Activated CD4-positive, alpha-beta T cell treated with anti-CD3 and anti-CD28 coated beads, Interleukin-2, amount 50 U/mL, for 24 hours (primary cell): ENCODE data around the gene LINGO3.

Source experiments
- DNase-seq, 2 donors: peaks; one replicate each; pipeline ENCODE4 v3.0.0-alpha.2; 2020; ENCODE audit warnings: low read depth in 1 of 2, low spot score in 1 of 2

LINGO3 gene

GRCh38 chr19:2327773-2328400 is 19.9 kb upstream of the LINGO3 start:
- peak; percentile 28 to 71 for DNase-seq

GRCh38 chr19:2326699-2327360 is 18.9 kb upstream of the LINGO3 start:
- DNase-seq, result no peak

- no peak for DNase-seq
These were observed 17.5 kb upstream of the LINGO3 start for GRCh38 chr19:2325281-2326046.

- DNase-seq, result no peak
These were observed 16.4 kb upstream of the LINGO3 start for GRCh38 chr19:2324220-2324948.

GRCh38 chr19:2323707-2324106 is 15.8 kb upstream of the LINGO3 start:
- DNase-seq, result no peak

- no peak for DNase-seq
These were observed 13.8 kb upstream of the LINGO3 start for GRCh38 chr19:2321565-2322283.

- DNase-seq, result no peak
These were observed 13.0 kb upstream of the LINGO3 start for GRCh38 chr19:2320939-2321338.

GRCh38 chr19:2320049-2320448 is 12.1 kb upstream of the LINGO3 start:
- DNase-seq, result no peak

- DNase-seq, result no peak
These were observed 11.6 kb upstream of the LINGO3 start for GRCh38 chr19:2319551-2319950.

- no peak for DNase-seq
These were observed 11.0 kb upstream of the LINGO3 start for GRCh38 chr19:2318923-2319322.

GRCh38 chr19:2317756-2318155 is 9.8 kb upstream of the LINGO3 start:
- DNase-seq, result no peak

- DNase-seq, result no peak
These were observed 9.3 kb upstream of the LINGO3 start for GRCh38 chr19:2317300-2317699.

- no peak for DNase-seq
These were observed 7.9 kb upstream of the LINGO3 start for GRCh38 chr19:2315818-2316353.

GRCh38 chr19:2315121-2315817 is 7.3 kb upstream of the LINGO3 start:
- no peak for DNase-seq

GRCh38 chr19:2312820-2313501 is 5.0 kb upstream of the LINGO3 start:
- no peak for DNase-seq

GRCh38 chr19:2311093-2311492 is 3.1 kb upstream of the LINGO3 start:
- no peak for DNase-seq

GRCh38 chr19:2309734-2310362 is 1.9 kb upstream of the LINGO3 start:
- DNase-seq, result no peak

GRCh38 chr19:2307518-2308012 is 389 bp downstream of the LINGO3 start:
- no peak for DNase-seq

- DNase-seq, result no peak
These were observed 983 bp downstream of the LINGO3 start for GRCh38 chr19:2306971-2307370.
